ENCODE results near the gene BMP2K. TPM values are rescaled to one million over a fixed set of nuclear protein-coding genes. Genes with fewer than 3 reads are reported as not detected.
A peak's percentile ranks its signal among the peaks of the same experiment; 100 is the strongest.

Gene BMP2K
- total RNA-seq, 2 experiments from 2014 or later, result 43.4 to 61.1 TPM

DNA sequence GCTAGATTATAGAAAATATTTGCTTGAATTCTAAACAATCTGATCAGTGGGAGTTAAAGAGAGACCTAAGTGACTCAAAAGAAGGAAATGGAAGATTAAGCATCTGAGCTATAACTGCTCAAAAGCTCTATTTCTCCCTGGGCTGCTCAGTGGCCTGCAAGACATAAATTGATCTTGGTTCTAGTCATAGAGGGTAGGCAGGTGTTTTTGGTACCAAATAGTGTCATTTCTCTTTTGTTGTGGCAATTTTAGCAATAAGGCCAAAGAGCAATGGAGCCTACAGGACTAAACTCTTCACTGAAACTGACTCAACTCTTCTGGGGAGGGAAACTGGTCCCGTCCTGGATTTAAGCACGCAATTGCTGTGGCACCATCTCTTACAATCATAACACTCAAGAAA is 33.9 kb upstream of the BMP2K start:
- ChIA-PET POLR2A (interaction anchor here (0.7 to 1.5 kb wide), 14 partner anchors 9 to 320 kb away, joined by 3 to 5 read pairs (median 4); no protein-coding TSS in a partner anchor), CTCF (ENCODE audit: unreplicated experiment) (no interaction called here)
- no peak overlapping the region for H3K4me2 ChIP-seq (ENCODE audit: low read length)
- H3K79me2 ChIP-seq (ENCODE audit: insufficient read depth, low read depth, low read length), result no peaks in the 10 kb centered on the region
- no peak overlapping the region for H3K27ac ChIP-seq (ENCODE audit: low read depth, low read length, poor library complexity, severe bottlenecking)
- H3K4me3 ChIP-seq (ENCODE audit: low read depth, low read length, poor library complexity, severe bottlenecking), result no peak overlapping the region
- no peaks in the 10 kb centered on the region for H3K9me2 ChIP-seq (ENCODE audit: insufficient read depth, low read length)
- no peaks in the 10 kb centered on the region for H4K20me1 ChIP-seq (ENCODE audit: insufficient read depth, low read length)
- no peaks in the 10 kb centered on the region for H3K9me3 ChIP-seq (ENCODE audit: low read length)
- TF ChIP-seq, protein P1, sequence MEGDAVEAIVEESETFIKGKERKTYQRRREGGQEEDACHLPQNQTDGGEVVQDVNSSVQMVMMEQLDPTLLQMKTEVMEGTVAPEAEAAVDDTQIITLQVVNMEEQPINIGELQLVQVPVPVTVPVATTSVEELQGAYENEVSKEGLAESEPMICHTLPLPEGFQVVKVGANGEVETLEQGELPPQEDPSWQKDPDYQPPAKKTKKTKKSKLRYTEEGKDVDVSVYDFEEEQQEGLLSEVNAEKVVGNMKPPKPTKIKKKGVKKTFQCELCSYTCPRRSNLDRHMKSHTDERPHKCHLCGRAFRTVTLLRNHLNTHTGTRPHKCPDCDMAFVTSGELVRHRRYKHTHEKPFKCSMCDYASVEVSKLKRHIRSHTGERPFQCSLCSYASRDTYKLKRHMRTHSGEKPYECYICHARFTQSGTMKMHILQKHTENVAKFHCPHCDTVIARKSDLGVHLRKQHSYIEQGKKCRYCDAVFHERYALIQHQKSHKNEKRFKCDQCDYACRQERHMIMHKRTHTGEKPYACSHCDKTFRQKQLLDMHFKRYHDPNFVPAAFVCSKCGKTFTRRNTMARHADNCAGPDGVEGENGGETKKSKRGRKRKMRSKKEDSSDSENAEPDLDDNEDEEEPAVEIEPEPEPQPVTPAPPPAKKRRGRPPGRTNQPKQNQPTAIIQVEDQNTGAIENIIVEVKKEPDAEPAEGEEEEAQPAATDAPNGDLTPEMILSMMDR (conservative IDR thresholded peaks at IDR 0.05; ENCODE audit: low read length), result no peak
- no peak for TF ChIP-seq EZH2phosphoT487 (IDR thresholded peaks at IDR 0.05; ENCODE audit: borderline replicate concordance, low read depth, low read length)
- intact Hi-C loops (cut with micrococcal nuclease; ENCODE audit: unreplicated experiment), result no loop called here
- peak overlapping the region; percentile 59 for H2AFZ ChIP-seq (ENCODE audit: low read length)
- no TSS peak for BruUV-seq (replicated peaks)
- DNase-seq (ENCODE audit: low spot score), result no peak
- no peaks in the 10 kb centered on the region for H3K36me3 ChIP-seq (ENCODE audit: insufficient read depth, low read length)
- H3K4me1 ChIP-seq (ENCODE audit: insufficient read depth, low read length, poor library complexity, severe bottlenecking), result peaks cover 14% of the 10 kb centered on the region

DNA sequence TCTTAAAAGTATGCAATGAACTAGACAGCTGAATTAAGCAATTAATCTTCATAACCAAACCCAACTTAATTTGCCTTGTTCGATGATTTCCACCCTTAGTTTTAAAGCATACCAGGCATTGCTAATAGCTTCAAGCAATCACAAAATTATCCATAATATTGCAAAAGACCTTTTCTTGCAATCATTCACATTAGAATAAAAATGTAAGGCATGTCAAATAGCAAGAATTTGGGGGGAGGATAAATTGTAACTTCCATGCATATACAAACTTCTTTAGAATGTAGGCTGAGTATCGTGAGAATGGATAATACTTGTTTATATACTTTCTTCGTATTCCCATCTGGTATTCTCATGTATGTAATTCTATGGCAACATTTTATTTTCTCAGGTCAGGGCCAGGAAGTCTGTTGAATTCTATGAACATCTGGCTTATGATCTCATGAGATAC is 28.7 kb upstream of the BMP2K start:
- H3K4me2 ChIP-seq (ENCODE audit: low read length), result no peak overlapping the region
- DNase-seq (ENCODE audit: low spot score), result no peak
- H3K4me3 ChIP-seq (ENCODE audit: low read depth, low read length, poor library complexity, severe bottlenecking), result no peak overlapping the region
- peaks cover 50% of the 10 kb centered on the region for H3K4me1 ChIP-seq (ENCODE audit: insufficient read depth, low read length, poor library complexity, severe bottlenecking)
- no peaks in the 10 kb centered on the region for H3K79me2 ChIP-seq (ENCODE audit: insufficient read depth, low read depth, low read length)
- H3K9me3 ChIP-seq (ENCODE audit: low read length), result no peaks in the 10 kb centered on the region
- H2AFZ ChIP-seq (ENCODE audit: low read length), result peak overlapping the region; percentile 4; the same call in 1 of the 2 replicates
- CTCF ChIA-PET (ENCODE audit: unreplicated experiment), result no interaction called here
- POLR2A ChIA-PET, result interaction anchor here (1.2 to 2.8 kb wide), 2 partner anchors 12 to 66 kb away, joined by 4 to 25 read pairs; no protein-coding TSS in a partner anchor
- intact Hi-C loops (cut with micrococcal nuclease; ENCODE audit: unreplicated experiment), result no loop called here
- no peaks in the 10 kb centered on the region for H3K36me3 ChIP-seq (ENCODE audit: insufficient read depth, low read length)
- TF ChIP-seq, protein P1 (conservative IDR thresholded peaks at IDR 0.05; ENCODE audit: low read length), result no peak
- no peak for TF ChIP-seq EZH2phosphoT487 (IDR thresholded peaks at IDR 0.05; ENCODE audit: borderline replicate concordance, low read depth, low read length)
- H3K9me2 ChIP-seq (ENCODE audit: insufficient read depth, low read length), result no peaks in the 10 kb centered on the region
- no TSS peak for BruUV-seq (replicated peaks)
- no peak overlapping the region for H3K27ac ChIP-seq (ENCODE audit: low read depth, low read length, poor library complexity, severe bottlenecking)
- no peaks in the 10 kb centered on the region for H4K20me1 ChIP-seq (ENCODE audit: insufficient read depth, low read length)

DNA sequence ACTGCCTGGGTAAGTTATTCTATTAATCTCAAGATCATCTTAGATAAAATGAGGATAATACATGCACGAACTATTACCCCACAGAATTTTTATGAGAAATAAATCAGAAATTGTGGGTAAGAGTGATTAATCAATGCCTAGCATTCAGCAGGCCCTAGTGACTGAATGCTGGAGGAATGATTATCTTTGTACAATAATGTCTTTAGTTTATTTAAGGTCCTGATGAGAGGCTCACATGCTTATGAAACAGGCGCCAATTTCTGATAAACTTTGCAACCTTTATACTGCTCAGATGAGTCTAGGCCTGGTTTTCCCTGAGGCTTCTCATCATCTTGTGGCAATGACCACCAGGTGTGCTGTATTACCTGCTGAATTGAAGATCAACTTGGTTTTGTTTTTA is 27.8 kb upstream of the BMP2K start:
- no peak for TF ChIP-seq EZH2phosphoT487 (IDR thresholded peaks at IDR 0.05; ENCODE audit: borderline replicate concordance, low read depth, low read length)
- TF ChIP-seq, protein P1 (conservative IDR thresholded peaks at IDR 0.05; ENCODE audit: low read length), result peak; percentile 46
- intact Hi-C loops (cut with micrococcal nuclease; ENCODE audit: unreplicated experiment), result no loop called here

More for the DNA sequence above, 27.8 kb upstream of the BMP2K start:
- POLR2A ChIA-PET, result no interaction called here
- no peak for DNase-seq (ENCODE audit: low spot score)
- CTCF ChIA-PET (ENCODE audit: unreplicated experiment), result no interaction called here
- Histone ChIP-seq H2AFZ (ENCODE audit: low read length) (peak overlapping the region; percentile 50; the same call in 1 of the 2 replicates), H3K4me2 (ENCODE audit: low read length) (peak overlapping the region; percentile 7; the same call in 1 of the 2 replicates), H3K4me3 (ENCODE audit: low read depth, low read length, poor library complexity, severe bottlenecking) (no peak overlapping the region), H3K79me2 (ENCODE audit: insufficient read depth, low read depth, low read length) (no peaks in the 10 kb centered on the region), H3K27ac (ENCODE audit: low read depth, low read length, poor library complexity, severe bottlenecking) (no peak overlapping the region), H3K36me3 (ENCODE audit: insufficient read depth, low read length) (no peaks in the 10 kb centered on the region; the same call in 1 of the 2 replicates), H3K9me2 (ENCODE audit: insufficient read depth, low read length) (no peaks in the 10 kb centered on the region), H3K9me3 (ENCODE audit: low read length) (no peaks in the 10 kb centered on the region), H4K20me1 (ENCODE audit: insufficient read depth, low read length) (no peaks in the 10 kb centered on the region), H3K4me1 (ENCODE audit: insufficient read depth, low read length, poor library complexity, severe bottlenecking) (peaks cover 58% of the 10 kb centered on the region)
- BruUV-seq (replicated peaks), result no TSS peak
